ENCODE data around the gene ATP6V0A1. TPM values are rescaled to one million over a fixed set of nuclear protein-coding genes. Genes with fewer than 3 reads are reported as not detected.
"Not testable (repeated sequence)": the region's sequence is repeated elsewhere in the genome, so short reads cannot be mapped to it uniquely, and the experiment has no call there.

The ATP6V0A1 gene
- polyA plus RNA-seq, 1 donor from 2014 or later, result 92.1 TPM

GRCh38 chr17:42544874-42545283 lies 86.2 kb downstream of the ATP6V0A1 start:
- H3K27me3 ChIP-seq (ENCODE audit: insufficient read depth, low read depth, low read length), result no peaks in the 10 kb centered on the region
- TF ChIP-seq EZH2 (IDR thresholded peaks at IDR 0.05; ENCODE audit: borderline replicate concordance, insufficient read depth, low read length, poor library complexity, severe bottlenecking), result no peak
- no peak for TF ChIP-seq RAD21 (conservative IDR thresholded peaks at IDR 0.05)
- TF ChIP-seq SMC3 (conservative IDR thresholded peaks at IDR 0.05; ENCODE audit: poor library complexity), result no peak
- TF ChIP-seq MXI1 (conservative IDR thresholded peaks at IDR 0.05; ENCODE audit: poor library complexity, severe bottlenecking), result no peak
- no peak overlapping the region for H3K4me2 ChIP-seq (ENCODE audit: low read length)

GRCh38 chr17:42545755-42546505 lies 87.3 kb downstream of the ATP6V0A1 start:
- not testable (repeated sequence) for H2AFZ ChIP-seq (ENCODE audit: low read depth, low read length); H3K4me3 ChIP-seq (ENCODE audit: low read length); H3K79me2 ChIP-seq (replicated peaks; ENCODE audit: insufficient read depth, low read length); H3K36me3 ChIP-seq (ENCODE audit: insufficient read depth, low read length); H4K20me1 ChIP-seq (ENCODE audit: insufficient read depth); H3K27ac ChIP-seq (ENCODE audit: low read length); H3K9me3 ChIP-seq (ENCODE audit: low read length); H3K9me2 ChIP-seq (ENCODE audit: insufficient read depth, low read length); H3F3A ChIP-seq (ENCODE audit: insufficient read depth, low read length, poor library complexity, severe bottlenecking); H3K27me3 ChIP-seq (ENCODE audit: insufficient read depth, low read depth, low read length); H3K4me2 ChIP-seq (ENCODE audit: low read length); H3K9ac ChIP-seq (ENCODE audit: low read length)

More at GRCh38 chr17:42544874-42545283, 86.2 kb downstream of the ATP6V0A1 start:
- Histone ChIP-seq H2AFZ (ENCODE audit: low read depth, low read length) (no peak overlapping the region), H3K9me3 (ENCODE audit: low read length) (no peaks in the 10 kb centered on the region), H4K20me1 (ENCODE audit: insufficient read depth) (no peaks in the 10 kb centered on the region), H3K79me2 (replicated peaks; ENCODE audit: insufficient read depth, low read length) (no peaks in the 10 kb centered on the region), H3K27ac (ENCODE audit: low read length) (no peak overlapping the region), H3K4me3 (ENCODE audit: low read length) (no peak overlapping the region), H3F3A (ENCODE audit: insufficient read depth, low read length, poor library complexity, severe bottlenecking) (no peaks in the 10 kb centered on the region), H3K9ac (ENCODE audit: low read length) (no peak overlapping the region), H3K9me2 (ENCODE audit: insufficient read depth, low read length) (no peaks in the 10 kb centered on the region), H3K36me3 (ENCODE audit: insufficient read depth, low read length) (no peaks in the 10 kb centered on the region)

GRCh38 chr17:42547001-42547461 lies 88.4 kb downstream of the ATP6V0A1 start:
- H3K4me2 ChIP-seq (ENCODE audit: low read length), result no peak overlapping the region
- H3K79me2 ChIP-seq (replicated peaks; ENCODE audit: insufficient read depth, low read length), result no peaks in the 10 kb centered on the region
- no peaks in the 10 kb centered on the region for H3K9me3 ChIP-seq (ENCODE audit: low read length)
- no peaks in the 10 kb centered on the region for H3K27me3 ChIP-seq (ENCODE audit: insufficient read depth, low read depth, low read length)
- no peaks in the 10 kb centered on the region for H4K20me1 ChIP-seq (ENCODE audit: insufficient read depth)
- no peak overlapping the region for H2AFZ ChIP-seq (ENCODE audit: low read depth, low read length)
- TF ChIP-seq EZH2 (IDR thresholded peaks at IDR 0.05; ENCODE audit: borderline replicate concordance, insufficient read depth, low read length, poor library complexity, severe bottlenecking), result no peak
- TF ChIP-seq SMC3 (conservative IDR thresholded peaks at IDR 0.05; ENCODE audit: poor library complexity), result no peak
- no peak for TF ChIP-seq CTCF (IDR thresholded peaks at IDR 0.05; ENCODE audit: poor library complexity, severe bottlenecking)
- no peak for TF ChIP-seq MXI1 (conservative IDR thresholded peaks at IDR 0.05; ENCODE audit: poor library complexity, severe bottlenecking)
- TF ChIP-seq EP300 (conservative IDR thresholded peaks at IDR 0.05; ENCODE audit: poor library complexity, severe bottlenecking), result no peak
- TF ChIP-seq REST (IDR thresholded peaks at IDR 0.05; ENCODE audit: borderline replicate concordance), result no peak
- TF ChIP-seq TAF1 (IDR thresholded peaks at IDR 0.05; ENCODE audit: low read depth), result no peak
- TF ChIP-seq POLR2AphosphoS5 (IDR thresholded peaks at IDR 0.05), result no peak
- TF ChIP-seq RAD21 (conservative IDR thresholded peaks at IDR 0.05), result no peak
- no peaks in the 10 kb centered on the region for H3K9me2 ChIP-seq (ENCODE audit: insufficient read depth, low read length)
- no peak overlapping the region for H3K4me3 ChIP-seq (ENCODE audit: low read length)
- no peak overlapping the region for H3K27ac ChIP-seq (ENCODE audit: low read length)
- H3F3A ChIP-seq (ENCODE audit: insufficient read depth, low read length, poor library complexity, severe bottlenecking), result no peaks in the 10 kb centered on the region
- no peak overlapping the region for H3K9ac ChIP-seq (ENCODE audit: low read length)
- H3K36me3 ChIP-seq (ENCODE audit: insufficient read depth, low read length), result no peaks in the 10 kb centered on the region

All from neural cell (in vitro differentiated cells).